HG02678 (cell line): Measurements from ENCODE around the gene MFGE8.

Experiments
- ATAC-seq: cut with Tn5 transposase; IDR thresholded peaks from one replicate; pipeline ENCODE4 v1.9.1; 2021; ENCODE audit warnings: mild to moderate bottlenecking, moderate library complexity; ENCODE audit not compliant: unreplicated experiment

Gene MFGE8

DNA sequence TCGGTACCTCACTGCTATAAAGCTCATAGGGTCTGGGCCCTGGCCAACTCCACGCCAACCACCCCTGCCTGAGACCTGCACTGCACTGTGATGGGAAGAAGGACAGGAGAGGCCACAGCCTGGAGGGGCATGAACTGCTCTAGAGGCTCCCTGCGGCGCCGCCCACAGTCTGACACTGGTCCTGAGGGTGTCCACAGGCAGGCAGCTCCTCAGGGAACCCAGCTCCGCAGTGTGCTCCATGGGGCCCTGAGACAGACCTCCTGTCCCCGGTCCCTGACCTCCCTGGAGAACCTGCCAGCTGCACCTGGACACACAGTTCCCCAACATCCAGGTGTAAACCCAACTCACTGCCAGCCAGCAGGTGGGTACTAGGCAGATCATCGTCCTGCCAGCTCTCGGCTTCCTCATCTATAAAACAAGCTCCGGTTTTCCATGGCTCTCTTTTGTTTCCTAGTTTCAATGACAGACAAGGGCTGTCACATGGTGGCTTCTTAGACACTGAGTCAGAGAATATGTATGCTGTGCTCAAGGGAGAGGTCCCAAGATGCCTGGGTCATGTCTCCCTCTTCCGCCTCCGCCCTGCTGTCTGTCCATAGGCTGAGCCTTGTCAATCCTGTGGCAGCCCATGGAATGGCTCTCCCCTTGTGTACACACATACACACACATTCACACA is 12.7 kb downstream of the MFGE8 start:
- ATAC-seq: no peak

DNA sequence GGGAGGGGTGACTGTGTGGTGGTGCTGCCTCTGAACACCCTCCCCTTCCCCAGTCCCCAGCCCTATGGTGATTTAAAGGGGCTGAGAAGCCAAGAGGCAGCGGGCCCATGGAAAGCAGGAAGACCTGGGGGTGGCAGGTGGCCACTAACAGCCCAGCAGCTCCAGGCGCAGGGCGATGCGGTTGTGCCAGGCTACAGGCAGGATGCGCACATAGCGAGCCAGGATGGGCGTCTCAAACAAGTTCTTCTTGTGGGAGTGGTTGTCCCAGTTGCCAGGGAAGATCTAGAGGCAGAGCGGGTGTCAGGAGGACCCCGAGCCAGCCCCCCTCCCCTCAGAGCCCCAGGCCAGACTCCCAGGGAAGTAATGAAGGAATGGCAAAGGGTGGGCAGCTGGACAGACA is 13.9 kb downstream of the MFGE8 start:
- no peak for ATAC-seq

DNA sequence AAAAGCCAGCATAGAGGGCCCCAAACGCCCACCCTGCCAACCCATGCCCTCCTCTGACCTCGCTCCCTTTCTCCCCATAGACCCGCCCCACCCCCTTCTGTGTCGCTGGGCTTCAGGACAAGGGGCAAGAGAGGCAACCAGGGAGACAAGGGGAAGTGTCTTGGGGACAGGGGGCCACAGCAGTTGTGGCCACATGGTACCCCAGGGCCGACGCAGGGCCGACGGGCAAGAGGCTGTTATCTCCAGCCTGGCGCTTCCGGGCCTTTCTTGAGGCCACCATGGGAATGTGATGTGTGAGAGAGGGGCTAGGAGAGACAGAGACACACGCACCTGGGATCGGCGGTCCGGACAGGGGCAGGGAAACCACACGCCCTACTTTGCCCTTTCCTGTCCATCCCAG is 14.4 kb downstream of the MFGE8 start:
- no peak for ATAC-seq

DNA sequence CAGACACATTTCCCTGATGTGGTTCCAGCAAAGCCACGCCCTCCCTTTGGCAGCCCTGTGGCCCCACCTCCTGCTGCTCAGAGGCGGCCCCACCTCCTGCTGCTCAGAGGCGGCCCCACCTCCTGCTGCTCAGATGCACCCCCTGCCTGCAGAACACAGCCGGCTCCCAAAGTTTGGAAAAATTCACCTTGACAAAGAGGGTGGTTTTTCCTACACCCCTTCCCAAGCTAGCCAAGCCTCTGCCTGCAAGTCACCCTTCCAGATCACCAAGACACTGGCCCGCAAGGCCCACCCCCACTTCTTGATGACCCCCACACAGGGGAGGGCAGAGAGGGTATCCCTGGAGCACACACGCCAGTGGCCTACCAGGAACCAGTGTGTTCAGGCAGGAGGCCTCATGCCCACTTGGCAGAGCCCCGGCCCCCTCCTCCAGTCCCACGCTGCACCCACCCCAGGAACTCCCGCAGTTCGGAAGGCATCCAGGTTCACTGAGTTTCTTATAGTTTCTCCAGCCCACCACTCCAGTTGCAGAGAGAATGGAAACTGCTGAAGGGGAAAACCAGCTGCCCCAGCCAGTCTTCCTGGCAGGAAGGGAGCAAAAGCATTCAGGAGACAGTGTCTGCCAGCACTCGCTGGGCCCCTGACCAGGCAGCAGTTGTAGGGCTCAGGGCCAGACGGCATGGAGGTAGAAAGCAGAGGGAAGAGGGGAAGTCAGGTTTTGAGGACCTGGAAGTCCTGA is 15.6 kb downstream of the MFGE8 start:
- ATAC-seq: no peak

DNA sequence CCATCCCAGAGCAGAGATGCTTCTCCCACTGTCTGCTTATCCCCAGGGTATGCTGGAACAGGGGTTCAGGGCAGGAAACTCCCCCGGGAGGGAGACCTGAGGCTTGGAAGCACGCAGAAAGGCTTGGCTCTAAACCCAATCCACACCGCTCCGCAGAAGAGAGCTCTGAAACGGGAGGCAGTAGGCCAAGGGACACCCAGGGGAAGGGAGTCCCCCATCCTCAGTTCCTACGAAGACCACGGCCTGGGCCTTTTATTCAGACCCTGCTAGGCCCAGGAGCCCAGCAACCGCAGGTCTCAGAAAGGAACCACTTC is 16.1 kb downstream of the MFGE8 start:
- no peak for ATAC-seq

DNA sequence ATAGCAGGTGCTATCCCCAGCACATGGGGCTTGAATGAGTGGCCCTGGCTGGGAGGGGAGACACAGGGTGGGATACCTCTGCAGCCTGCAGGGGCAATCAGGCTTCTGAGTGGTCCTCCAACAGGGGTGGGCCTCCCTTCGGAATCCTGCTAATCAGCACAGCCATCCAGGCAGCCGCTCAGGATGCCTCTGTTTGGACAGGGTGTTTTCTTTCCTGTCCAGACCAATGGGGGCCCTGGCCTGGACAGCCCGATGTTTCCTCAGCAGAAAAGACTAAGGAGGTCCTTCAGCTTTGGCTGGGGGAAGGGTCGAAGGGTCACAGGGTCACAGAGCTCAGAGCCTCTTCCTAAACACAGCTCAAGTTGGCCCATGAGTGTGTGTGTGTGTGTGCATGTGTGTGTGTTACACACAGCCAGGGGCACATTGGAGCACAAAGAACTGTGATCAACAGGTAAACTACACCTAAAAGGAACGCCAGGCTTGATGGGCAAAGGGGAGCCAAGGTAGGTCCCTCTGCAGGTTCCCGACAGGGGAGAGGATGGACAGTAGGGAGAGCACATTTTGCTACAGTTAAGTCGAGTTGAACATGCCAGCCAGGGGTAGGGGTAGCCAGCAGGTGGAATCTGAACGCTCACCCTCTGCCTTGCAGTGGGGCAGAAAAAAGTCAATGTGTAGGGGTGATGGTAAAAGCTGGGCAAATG is 16.7 kb downstream of the MFGE8 start:
- ATAC-seq: no peak

DNA sequence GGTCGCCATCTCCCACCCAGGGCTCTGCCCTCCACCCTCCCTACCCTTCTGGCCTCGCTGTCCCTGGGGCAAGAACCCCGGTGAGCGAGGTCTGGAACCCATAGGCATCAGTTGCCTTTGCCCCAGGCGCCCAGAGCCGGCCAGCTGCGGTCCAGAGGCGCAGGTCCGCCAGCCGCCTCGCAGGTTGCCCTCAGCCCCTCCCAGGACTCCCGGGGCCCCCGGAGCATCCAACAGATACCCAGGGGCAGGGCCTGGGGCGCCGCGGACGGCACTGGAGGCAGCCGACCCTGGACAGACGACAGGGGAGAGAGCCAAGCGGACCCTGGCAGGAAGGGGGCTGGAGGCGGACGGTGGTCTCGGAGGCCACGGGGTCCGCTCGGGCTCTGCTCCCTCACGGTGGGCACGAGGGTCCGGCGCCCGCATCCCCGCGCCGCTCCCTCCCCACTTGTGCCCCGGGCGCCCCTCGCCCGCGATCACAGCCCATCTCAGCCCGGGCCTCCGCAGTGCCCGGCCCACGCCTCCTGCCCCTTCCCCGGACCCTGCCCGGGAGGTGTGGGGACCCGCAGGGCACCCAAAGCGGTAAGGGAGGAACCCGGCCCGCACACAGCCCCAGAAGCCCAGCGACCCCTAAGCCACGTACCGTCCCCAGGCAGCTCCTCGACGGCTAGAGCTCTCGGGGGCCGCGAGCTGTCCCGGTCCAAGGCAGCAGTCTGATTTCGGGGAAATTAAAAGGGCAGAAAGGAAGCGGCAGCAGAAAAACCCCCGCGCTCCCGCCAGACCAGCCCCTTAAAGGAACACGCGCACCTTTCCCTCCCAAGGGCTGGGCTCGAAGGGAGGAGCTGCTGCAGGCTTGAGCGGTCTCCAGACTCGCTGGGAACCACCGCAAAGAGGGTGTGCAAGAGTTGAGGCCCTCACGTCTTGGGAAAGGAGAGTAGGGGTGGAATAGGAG is 18.1 kb downstream of the MFGE8 start, which contains the start of gene HAPLN3:
TSS of gene HAPLN3 (minus strand) at position 726 of the 949 bp plus-strand sequence. CDS start 8,246 bp downstream, outside the sequence.
- ATAC-seq: no peak

DNA sequence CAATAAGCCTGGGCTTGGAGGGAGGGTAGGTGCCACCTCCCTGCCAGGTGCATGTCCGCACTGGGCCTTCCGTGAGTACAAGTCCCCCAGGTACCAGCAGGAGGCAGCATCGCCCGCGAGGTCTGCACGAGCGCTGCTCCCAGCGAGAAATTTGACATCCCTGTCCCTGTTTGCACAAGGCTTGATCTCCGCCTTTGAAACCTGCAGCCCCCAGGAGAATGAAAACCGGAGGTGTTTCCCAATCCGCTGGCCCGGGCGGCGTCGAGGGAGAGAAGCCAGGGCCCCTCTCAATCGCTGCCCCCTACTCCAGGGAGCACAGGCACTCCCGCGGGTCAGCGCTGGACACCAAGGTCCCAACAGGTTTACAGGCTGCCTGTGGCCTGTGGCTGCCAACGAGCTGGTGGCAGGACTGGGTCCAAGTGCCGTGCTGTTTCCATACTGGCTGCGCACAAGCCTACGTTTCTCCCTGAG is 18.8 kb downstream of the MFGE8 start:
- ATAC-seq: no peak

DNA sequence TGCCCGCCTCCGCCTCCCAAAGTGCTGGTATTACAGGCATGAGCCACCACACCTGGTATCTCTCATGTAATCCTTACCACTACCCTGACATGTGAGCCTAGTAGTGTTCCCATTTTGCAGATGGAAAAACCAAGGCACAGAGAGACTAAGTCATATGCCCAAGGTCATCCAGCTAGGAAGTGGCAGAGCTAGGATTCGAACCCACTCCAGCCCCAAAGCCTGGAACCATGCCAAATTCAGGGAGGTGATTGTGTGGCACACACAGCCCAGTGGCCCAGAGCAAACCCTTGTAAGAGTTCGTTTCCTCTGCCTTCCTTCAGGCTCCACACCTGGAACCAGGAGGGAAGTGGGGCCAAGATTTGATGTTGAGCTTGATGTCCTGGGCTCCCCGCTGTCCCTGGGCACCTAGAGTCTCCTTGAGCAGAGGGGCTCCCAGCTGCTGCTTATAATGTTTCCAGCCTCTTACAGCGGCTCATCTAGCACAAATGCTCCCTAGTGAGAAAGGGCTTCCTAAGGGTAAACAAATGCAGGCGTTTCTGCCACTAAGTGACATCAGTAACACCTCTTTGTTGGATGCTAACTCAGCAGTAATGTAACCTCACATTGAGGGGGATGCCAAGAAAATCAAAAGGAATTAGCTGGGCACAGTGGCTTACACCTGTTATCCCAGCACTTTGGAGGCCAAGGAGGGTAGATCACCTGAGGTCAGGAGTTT is 21.5 kb downstream of the MFGE8 start:
- no peak for ATAC-seq

DNA sequence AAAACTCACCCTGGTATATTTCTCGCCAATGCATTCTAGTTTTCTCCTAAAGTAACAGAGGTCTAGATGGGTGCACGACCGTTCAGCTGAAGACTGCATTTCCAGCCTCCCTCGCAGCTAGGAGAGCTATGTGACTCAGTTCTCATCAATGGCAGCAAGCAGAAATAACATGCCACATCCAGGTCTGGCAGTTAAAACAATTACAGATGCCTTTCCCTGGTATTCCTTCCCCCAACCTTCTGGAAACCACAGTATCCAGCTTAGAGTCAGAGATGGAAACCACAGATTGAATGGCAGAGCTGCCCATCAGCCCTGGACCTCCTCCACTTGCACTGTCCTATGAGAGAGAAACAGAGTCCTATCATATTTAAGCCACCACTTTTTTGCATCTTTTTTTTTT is 22.7 kb downstream of the MFGE8 start:
- ATAC-seq: no peak

DNA sequence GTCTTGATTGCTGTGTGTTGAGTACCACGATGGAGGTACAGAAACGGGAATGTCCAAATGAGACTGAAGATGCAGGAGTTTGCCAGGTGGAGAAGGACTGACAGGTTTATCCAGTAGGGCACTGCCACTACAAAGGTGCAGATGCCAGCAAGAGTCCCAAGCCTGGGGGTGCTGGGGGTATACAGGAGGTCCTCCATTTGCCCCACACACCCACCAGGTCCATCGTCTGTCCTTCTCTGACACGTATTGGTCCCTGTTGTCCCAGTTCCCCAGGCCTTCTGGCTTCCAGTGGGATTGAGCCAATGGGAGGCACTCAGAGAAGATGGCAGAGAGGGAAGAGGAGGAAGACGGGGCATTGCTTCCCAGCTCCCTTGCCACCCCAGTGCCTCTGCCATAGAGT is 24.5 kb downstream of the MFGE8 start:
- ATAC-seq: no peak

DNA sequence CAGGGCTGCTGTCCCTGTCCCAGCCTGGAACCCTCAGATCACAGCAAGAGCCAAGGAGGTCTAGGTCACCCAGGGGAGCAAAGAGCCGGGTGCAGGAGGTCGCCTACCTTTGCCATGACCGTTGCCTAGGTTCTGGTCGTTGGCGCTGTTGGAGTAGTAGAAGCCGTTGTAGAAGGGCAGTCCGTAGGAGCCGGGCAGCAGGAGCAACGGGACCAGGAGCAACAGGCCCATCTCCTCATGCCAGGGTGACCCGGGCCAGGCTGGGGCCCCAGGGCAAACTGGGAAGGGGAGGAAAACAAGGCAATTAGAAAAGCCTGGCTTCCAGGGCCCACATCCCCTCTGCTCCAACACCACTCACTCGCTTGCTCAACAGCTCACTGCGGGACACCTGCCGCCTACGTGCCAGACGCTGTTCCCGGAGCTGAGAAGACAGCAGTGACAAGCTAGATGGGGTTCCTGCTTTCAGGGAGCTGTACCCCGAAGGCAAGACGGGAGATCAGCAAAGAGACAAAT is 26.1 kb downstream of the MFGE8 start:
- ATAC-seq: no peak

DNA sequence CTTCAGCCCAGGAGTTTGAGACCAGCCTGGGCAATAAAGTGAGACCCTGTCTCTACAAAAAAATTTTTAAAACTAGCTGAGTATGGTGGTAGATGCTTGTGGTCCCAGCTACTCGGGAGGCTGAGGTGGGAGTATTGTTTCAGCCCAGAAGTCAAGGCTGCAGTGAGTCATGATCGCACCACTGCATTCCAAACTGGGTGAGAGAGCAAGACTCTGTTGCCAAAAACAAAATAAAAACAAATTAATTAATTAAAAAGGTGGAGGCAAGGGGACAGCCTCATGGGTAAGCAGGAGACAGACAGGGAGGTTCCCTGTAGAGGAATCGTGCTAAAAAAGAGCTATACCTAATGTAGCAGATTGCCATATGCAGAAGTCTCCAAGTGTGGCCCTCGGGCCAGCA is 30.4 kb downstream of the MFGE8 start:
- ATAC-seq: no peak

DNA sequence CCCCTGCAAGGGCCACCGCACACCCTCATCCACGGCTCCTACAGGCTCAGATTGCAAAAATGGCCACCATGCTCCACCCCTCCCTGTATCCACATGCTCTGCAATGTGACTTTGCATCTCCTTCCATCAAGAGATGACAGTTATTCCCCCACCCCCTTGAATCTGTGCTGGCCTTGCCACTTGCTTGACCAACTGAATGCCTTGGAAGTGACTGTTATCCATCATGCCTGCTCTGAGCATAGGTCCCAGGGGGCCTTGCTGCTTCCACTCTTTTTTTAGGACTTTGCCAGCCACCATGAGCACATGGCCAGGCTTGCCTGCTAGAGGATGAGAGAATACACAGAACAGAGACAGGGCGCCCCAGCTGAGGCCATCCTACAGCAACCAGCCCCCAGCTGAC is 31.4 kb downstream of the MFGE8 start:
- ATAC-seq: no peak

DNA sequence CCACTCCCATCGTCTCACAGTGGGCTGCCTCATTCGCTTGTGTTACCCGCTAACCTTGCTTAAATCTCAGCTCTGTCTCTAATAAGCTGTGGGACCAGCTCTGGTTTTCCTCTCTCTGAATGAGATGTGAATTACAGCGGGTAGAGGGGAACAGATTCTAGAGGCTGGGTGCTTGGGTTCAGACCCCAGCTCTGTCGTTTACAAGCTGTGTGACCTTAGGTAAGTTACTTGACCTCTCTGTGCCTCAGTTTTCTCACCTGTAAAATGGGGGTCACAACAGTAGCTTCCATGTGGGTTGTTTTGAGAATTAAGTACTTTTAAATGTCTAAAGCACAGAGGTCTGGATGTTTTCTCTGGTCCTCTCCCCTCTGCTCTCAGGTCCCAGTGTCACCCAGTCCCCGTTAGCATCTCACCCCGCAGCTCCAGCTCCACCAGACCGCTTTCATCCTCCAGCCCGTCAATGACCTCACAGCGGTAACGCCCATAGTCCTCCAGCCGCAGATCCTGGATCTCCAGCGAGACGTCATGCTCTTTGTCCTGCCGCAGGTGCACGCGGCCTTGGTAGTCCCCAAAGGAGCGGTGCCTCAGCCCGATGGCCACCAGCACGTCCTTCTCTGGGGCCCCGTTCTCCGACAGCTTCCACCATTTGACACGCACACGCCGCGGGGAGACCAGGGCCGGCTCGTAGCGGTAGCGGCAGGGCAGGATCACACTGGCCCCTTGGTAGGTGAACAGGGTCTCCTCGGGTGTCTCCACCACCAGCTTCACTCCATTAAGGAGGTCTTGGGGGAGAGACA is 32.0 kb downstream of the MFGE8 start:
- no peak for ATAC-seq

DNA sequence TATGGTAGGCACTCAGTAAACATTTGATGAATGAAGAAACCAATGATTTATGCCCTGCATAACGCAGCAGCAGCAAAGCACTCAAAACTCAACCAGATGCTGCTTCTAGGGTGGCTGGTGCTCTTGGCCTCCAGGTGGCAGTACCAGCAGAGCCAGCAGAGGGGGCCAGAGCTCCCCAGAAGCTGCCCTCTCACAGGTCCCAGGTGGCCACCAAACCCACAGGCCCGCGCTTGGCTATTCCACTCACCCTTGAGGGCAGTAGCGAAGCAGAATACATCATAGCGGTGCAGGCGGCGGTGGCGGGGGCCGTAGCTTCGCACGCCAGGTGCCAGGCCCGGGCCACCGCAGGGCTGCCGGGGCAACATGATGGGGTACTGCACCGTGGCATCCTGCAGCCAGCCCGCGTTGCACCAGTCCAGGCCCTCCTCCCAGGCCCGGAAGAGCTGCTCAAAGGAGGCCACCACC is 34.4 kb downstream of the MFGE8 start:
- no peak for ATAC-seq

DNA sequence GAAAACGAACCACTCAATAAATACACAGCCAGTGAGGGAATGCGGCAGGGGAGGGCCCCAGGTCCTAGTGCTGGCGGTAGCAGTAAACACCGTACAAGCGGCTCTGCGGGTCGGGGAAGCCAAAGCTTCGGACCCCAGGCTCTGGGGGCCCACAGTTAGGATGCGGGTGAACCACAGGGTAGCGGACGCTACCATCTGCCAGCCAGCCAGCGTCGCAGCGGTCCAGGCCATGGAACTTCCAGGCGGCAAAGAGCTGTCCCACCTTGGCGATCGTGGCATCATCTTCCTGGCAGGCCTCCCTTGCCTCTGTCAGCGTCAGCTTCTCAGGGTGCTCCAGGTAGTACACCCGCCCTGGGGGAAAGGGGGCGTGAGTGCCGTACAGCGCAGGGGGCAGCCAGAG is 35.3 kb downstream of the MFGE8 start:
- ATAC-seq: no peak

DNA sequence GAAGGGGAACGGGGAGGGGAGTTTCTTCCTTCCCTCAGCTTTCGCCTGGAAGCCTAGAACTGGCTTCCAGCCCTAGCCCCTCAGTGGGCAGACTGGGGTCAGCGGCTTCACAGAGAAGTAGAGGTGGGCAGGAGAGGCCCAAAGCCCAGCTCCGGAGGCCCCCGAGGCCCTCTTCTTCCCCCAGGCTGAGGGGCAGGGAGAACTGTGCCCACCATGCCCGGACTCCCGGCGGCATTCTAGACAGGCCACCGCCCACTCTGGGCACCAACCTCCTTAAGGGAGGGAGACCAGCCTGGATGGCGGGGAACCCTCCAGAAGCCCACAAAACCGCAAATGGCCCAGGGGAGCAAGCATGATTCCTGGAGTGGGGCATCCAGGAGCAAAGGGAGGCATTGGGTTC is 35.8 kb downstream of the MFGE8 start:
- no peak for ATAC-seq

DNA sequence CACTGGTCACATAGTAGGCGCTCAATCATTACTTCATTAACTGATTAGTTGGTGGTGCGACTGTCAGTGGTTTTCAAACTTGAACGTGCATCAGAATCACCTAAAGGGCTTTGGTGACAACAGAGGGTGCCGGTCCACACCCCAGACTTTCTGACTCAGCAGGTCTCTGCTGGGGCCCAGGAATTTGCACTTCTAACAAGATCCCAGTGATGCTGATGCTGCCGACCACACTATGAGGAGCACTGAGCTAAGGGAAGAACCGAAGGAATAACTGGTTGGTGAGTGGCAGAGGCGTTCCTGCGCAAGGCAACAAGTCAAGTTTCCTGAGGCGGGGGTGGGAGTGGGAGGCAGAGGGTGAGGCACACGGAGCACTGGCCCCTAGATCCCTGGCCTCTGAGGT is 36.6 kb downstream of the MFGE8 start:
- no peak for ATAC-seq
